Stomach smooth muscle (tissue), 2 donors: ENCODE results near the gene MRPL57.
A peak's percentile ranks its signal among the peaks of the same experiment; 100 is the strongest.
"Not testable (repeated sequence)": the region's sequence is repeated elsewhere in the genome, so short reads cannot be mapped to it uniquely, and the experiment has no call there.

Experiments
- H3K27ac ChIP-seq: one replicate; pipeline ENCODE4 v1.7.0; 2013; ENCODE audit warnings: mild to moderate bottlenecking, low read length, inconsistent platforms
- H3K27me3 ChIP-seq, 2 donors: one replicate each; pipeline ENCODE4 v1.7.0; 2013; ENCODE audit warnings: low read length in 2 of 2; ENCODE audit not compliant: insufficient read depth in 2 of 2, control insufficient read depth in 1 of 2
- H3K36me3 ChIP-seq, 2 donors: one replicate each; pipeline ENCODE4 v1.7.0; 2013; ENCODE audit warnings: low read length in 2 of 2; ENCODE audit not compliant: control insufficient read depth in 2 of 2, insufficient read depth in 2 of 2
- H3K4me1 ChIP-seq: one replicate; pipeline ENCODE4 v1.7.0; 2013; ENCODE audit warnings: low read length; ENCODE audit not compliant: control insufficient read depth, insufficient read depth
- H3K4me3 ChIP-seq, 2 donors: one replicate each; pipeline ENCODE4 v1.7.0; 2013; ENCODE audit warnings: low read length in 2 of 2
- H3K9ac ChIP-seq, 2 donors: one replicate each; pipeline ENCODE4 v1.7.0; 2013; ENCODE audit warnings: low read length in 2 of 2, mild to moderate bottlenecking in 1 of 2
- H3K9me3 ChIP-seq, 2 donors: one replicate each; pipeline ENCODE4 v1.7.0; 2013; ENCODE audit warnings: low read length in 2 of 2; ENCODE audit not compliant: control insufficient read depth in 2 of 2
- donor health status: healthy.
- donor health status: Pancreatic carcinoma.

The MRPL57 gene

DNA sequence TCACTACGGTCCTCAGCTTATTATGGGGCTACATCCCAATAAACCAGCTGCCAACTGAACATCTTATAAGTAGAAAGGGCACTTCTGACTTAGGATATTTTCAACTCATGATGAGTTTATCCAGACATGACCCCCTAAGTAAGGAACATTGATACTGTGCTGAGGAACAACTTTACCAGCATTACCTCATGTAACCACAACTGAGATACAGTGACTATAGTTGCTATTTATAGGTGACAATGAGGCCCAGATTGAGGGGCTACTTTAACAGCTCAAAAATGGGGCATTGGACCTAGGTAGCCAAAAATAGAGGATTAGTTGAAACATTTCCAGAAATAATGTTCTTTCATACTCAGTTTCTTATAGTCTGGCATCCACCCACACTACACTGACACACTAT lies 26.9 kb upstream of the MRPL57 start:
- Histone ChIP-seq H3K9ac (no peak overlapping the region), H3K4me3 (no peak overlapping the region), H3K27me3 (no peaks in the 10 kb centered on the region), H3K9me3 (no peaks in the 10 kb centered on the region), H3K4me1 (no peaks in the 10 kb centered on the region), H3K36me3 (peaks cover 17 to 18% of the 10 kb centered on the region in 2 donors), H3K27ac (no peak overlapping the region)

DNA sequence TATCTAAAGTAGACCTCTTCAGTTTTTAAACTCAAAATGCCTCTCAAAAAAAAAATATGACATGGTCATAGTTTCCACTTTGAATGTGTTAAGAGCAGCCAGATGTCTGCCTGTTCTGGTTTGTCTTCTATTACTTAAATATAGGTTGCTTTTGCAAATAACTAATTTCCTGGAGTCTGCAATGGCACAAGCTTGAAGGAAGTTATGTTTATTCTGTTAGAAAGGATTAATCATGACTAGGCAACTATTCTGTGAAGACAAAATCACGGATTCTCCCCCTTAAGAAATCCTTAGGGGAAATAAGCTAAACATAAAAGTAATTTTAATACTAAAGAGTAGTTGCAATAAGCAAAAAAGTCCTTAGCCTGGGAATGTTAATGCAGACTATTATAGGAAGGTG lies 26.4 kb upstream of the MRPL57 start:
- H3K27ac ChIP-seq = no peak overlapping the region

DNA sequence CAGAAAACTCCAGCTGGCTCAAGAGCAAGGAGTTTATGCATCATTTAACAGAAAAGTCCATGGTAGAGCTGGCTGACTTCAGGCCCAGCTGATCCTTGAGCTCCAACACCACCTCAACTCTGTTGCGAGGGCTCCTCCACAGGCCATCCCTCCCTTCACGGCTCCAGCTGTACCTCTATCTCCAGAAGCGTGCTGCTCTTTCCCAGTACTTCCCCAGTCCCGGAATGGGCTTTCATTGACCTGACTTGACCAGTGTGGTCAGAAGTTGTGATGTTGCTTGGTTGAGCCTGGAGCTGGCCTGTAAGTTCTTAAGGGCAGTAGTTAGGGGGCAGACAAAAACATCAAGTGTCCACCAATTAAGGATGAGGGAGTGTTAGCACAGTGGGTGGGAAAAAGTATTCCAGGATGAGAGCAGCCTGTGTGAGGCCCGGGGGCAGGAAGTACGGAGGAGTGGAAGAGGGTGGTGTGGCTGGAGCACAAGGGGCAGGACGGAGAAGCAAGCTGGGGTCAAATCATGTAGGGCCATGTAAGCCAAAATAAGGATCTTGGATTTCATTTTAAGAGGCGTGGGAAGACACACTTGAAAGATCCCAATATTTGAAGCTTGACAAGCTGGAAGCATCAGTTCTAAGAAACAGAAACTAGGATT lies 24.1 kb upstream of the MRPL57 start:
- no peaks in the 10 kb centered on the region for H3K27me3 ChIP-seq
- H3K27ac ChIP-seq = no peak overlapping the region
- H3K9me3 ChIP-seq = no peaks in the 10 kb centered on the region
- H3K4me1 ChIP-seq = no peaks in the 10 kb centered on the region
- no peak overlapping the region for H3K4me3 ChIP-seq
- peaks cover 7 to 8% of the 10 kb centered on the region in 2 donors for H3K36me3 ChIP-seq
- H3K9ac ChIP-seq = no peak overlapping the region

More for the DNA sequence above, 26.4 kb upstream of the MRPL57 start:
- no peaks in the 10 kb centered on the region for H3K4me1 ChIP-seq
- no peaks in the 10 kb centered on the region for H3K9me3 ChIP-seq
- H3K9ac ChIP-seq = no peak overlapping the region
- H3K27me3 ChIP-seq = no peaks in the 10 kb centered on the region
- peaks cover 16 to 17% of the 10 kb centered on the region in 2 donors for H3K36me3 ChIP-seq
- H3K4me3 ChIP-seq = no peak overlapping the region

DNA sequence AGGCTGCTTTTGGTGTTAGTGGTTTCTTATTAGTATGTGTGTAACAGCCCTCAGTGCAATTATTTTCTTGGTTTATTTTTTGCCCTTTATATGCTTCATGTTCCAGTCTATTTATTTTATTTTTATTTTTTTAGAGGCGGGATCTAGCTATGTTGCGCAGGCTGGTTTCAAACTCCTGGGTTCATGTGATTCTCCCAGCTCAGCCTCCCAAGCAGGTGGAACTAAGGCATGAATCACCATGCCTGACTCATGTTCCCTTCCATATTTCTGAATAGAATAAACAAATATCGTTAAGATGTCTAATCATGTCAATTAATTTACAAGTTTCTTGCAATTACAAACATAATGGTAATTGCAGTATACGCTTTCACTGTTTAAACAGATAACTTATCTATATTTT lies 11.8 kb upstream of the MRPL57 start:
- Histone ChIP-seq H3K4me3 (no peak overlapping the region), H3K27ac (no peak overlapping the region), H3K27me3 (no peaks in the 10 kb centered on the region), H3K9ac (no peak overlapping the region), H3K4me1 (no peaks in the 10 kb centered on the region), H3K9me3 (no peaks in the 10 kb centered on the region), H3K36me3 (no peaks in the 10 kb centered on the region)

DNA sequence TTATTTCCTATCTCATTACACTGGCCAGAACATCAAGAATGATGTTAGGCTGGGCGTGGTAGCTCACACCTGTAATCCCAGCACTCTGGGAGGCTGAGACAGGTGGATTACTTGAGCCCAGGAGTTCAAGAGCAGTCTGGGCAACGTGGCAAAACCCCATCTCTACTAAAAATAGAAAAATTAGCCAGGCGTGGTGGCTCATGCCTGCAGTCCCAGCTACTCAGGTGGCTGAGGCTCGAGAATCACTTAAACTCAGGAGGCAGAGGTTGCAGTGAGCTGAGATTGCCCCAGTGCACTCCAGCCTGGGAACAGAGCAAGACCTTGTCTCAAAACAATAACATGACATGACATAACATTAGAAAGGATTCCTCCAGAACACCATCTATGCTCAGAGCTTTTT lies 10.9 kb upstream of the MRPL57 start:
- H3K9me3 ChIP-seq, H3K36me3 ChIP-seq, H3K4me3 ChIP-seq, H3K4me1 ChIP-seq, H3K9ac ChIP-seq, H3K27ac ChIP-seq, H3K27me3 ChIP-seq: not testable (repeated sequence)

DNA sequence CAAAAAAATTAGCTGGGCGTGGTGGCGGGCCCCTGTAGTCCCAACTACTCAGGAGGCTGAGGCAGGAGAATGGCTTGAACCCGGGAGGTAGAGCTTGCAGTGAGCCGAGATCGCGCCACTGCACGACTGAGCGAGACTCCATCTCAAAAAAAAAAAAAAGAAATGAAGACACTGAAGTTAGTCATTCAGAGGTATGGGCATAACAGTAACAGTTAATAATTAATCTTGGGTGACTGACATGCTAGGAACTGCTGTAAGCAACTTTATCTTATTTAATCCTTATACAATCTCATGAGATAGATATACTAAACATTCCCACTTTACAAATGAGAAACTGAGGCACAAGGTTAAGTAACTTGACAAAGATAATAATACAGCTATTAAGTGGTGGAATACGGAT lies 5.0 kb upstream of the MRPL57 start:
- Histone ChIP-seq H3K27ac (no peak overlapping the region), H3K27me3 (no peaks in the 10 kb centered on the region), H3K4me1 (peaks cover 7% of the 10 kb centered on the region), H3K4me3 (no peak overlapping the region), H3K36me3 (no peaks in the 10 kb centered on the region), H3K9ac (no peak overlapping the region), H3K9me3 (no peaks in the 10 kb centered on the region)

DNA sequence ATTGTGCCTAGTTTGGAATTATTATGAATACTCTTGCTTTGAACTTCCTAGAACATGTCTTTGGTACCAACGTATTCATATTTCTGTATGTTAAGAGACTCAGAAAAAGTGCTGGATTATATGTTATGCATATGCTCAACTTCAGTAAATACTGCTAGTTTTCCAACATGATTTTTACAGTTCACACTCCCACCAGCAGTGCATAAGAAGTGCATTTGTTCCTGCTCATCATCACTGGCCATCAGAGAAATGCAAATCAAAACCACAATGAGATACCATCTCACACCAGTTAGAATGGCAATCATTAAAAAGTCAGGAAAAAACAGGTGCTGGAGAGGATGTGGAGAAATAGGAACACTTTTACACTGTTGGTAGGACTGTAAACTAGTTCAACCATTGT lies 2.7 kb upstream of the MRPL57 start:
- H3K27ac ChIP-seq = not testable (repeated sequence)

DNA sequence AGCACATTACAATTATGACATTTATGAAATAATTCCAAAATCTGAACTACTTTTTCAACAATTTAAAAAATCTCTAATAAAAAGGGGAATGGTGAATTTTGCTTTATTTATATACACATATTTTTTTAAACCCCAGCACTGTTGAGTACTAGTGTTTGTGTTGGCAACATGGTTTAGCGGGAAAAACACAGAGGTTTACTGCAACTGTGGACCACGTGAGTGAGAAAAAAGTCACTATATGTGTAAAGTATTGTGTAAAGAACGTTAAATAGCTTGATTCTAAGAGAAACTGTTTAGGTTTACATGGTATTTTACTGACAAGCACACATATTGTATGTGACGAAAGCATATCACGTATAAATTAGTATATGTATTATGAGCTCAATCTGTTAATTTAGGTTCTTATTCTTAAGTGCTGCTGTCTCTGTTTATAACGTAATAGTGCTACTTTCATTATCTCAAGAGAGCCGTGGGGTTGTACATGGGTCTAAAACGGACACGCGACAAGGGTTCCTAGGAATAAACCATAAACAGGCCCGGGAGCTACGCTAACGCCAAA lies 723 bp upstream of the MRPL57 start:
- H3K4me1 ChIP-seq = peaks cover 15% of the 10 kb centered on the region
- H3K9me3 ChIP-seq = no peaks in the 10 kb centered on the region
- no peaks in the 10 kb centered on the region for H3K27me3 ChIP-seq
- H3K4me3 ChIP-seq = peak overlapping the region; percentile 86 to 92
- H3K27ac ChIP-seq = no peak overlapping the region
- H3K36me3 ChIP-seq = no peaks in the 10 kb centered on the region
- peak overlapping the region; percentile 66 to 90 for H3K9ac ChIP-seq

More for the DNA sequence above, 2.7 kb upstream of the MRPL57 start:
- H3K4me3 ChIP-seq, H3K27me3 ChIP-seq, H3K9me3 ChIP-seq, H3K9ac ChIP-seq, H3K36me3 ChIP-seq: not testable (repeated sequence)
- H3K4me1 ChIP-seq = peaks cover 15% of the 10 kb centered on the region

DNA sequence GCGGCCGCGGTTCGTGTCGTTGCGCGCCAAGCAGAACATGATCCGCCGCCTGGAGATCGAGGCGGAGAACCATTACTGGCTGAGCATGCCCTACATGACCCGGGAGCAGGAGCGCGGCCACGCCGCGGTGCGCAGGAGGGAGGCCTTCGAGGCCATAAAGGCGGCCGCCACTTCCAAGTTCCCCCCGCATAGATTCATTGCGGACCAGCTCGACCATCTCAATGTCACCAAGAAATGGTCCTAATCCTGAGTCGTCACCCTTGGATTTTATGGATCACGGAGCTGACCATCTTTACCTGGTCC lies 475 bp downstream of the MRPL57 start:
- Histone ChIP-seq H3K27ac (peak overlapping the region; percentile 92), H3K27me3 (no peaks in the 10 kb centered on the region), H3K4me1 (peaks cover 15% of the 10 kb centered on the region), H3K9ac (peak overlapping the region; percentile 90 to 93), H3K36me3 (no peaks in the 10 kb centered on the region), H3K9me3 (no peaks in the 10 kb centered on the region), H3K4me3 (peak overlapping the region; percentile 86 to 92)

DNA sequence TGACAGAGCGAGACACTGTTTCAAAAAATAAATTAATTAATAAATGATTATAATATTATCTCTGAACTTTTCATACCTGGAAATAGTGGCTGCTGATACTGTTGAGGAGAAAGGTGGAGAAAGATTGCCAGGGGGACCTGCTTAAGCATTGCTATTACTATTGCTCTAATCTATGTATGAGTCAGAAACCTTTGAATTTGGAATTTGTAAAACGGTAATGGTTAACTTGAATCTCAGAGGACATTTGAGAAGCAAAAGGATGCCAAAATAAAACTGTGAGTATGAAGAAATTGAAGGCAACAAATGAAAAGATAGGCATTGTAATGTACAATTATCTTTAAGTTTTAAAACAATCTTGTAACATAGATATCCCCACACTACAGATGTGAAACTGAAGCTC lies 5.2 kb downstream of the MRPL57 start:
- Histone ChIP-seq H3K27me3 (no peaks in the 10 kb centered on the region), H3K9me3 (no peaks in the 10 kb centered on the region), H3K27ac (no peak overlapping the region), H3K36me3 (no peaks in the 10 kb centered on the region), H3K4me1 (peaks cover 8% of the 10 kb centered on the region), H3K4me3 (no peak overlapping the region), H3K9ac (no peak overlapping the region)

DNA sequence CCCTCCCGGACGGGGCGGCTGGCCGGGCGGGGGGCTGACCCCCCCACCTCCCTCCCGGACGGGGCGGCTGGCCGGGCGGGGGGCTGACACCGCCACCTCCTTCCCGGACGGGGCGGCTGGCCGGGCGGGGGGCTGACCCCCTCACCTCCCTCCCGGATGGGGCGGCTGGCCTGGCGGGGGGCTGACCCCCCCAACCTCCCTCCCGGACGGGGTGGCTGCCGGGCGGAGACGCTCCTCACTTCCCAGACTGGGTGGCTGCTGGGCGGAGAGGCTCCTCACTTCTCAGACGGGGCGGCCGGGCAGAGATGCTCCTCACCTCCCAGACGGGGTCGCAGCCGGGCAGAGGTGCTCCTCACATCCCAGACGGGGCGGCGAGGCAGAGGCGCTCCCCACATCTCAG lies 10.0 kb downstream of the MRPL57 start:
- H3K9me3 ChIP-seq, H3K4me3 ChIP-seq, H3K27ac ChIP-seq, H3K9ac ChIP-seq, H3K27me3 ChIP-seq, H3K4me1 ChIP-seq, H3K36me3 ChIP-seq: not testable (repeated sequence)
